HEK293 (cell line): ENCODE measurements around the gene NEK1.

Experiments
- BCL11A ChIP-seq: fragments of 450-650 bp; formaldehyde crosslinking; IDR thresholded peaks from 2 replicates; pipeline ENCODE4 v1.5.1; 2016; ENCODE audit warnings: low read depth, missing biosample characterization, missing genetic modification characterization
- HOXC10 ChIP-seq: sonication (generic); formaldehyde crosslinking; IDR thresholded peaks from 2 replicates; pipeline ENCODE4 v1.8.1; 2023; ENCODE audit warnings: mild to moderate bottlenecking, missing genetic modification reagents
- PATZ1 ChIP-seq: fragments of 450-650 bp; formaldehyde crosslinking; IDR thresholded peaks from 2 replicates; pipeline ENCODE4 v1.5.1; 2016; ENCODE audit warnings: missing biosample characterization, missing genetic modification characterization
- SP3 ChIP-seq: fragments of 450-650 bp; formaldehyde crosslinking; IDR thresholded peaks from 2 replicates; pipeline ENCODE4 v1.5.1; 2016; ENCODE audit warnings: missing biosample characterization, missing genetic modification characterization
- ZBTB7A ChIP-seq: fragments of 450-650 bp; formaldehyde crosslinking; IDR thresholded peaks from 2 replicates; pipeline ENCODE4 v1.5.1; 2016; ENCODE audit warnings: low read depth, missing biosample characterization, missing genetic modification characterization
- ZNF146 ChIP-seq: fragments of 450-650 bp; formaldehyde crosslinking; IDR thresholded peaks from 2 replicates; pipeline ENCODE4 v1.5.1; 2016; ENCODE audit warnings: missing biosample characterization, missing genetic modification characterization
- ZNF24 ChIP-seq: fragments of 450-650 bp; formaldehyde crosslinking; IDR thresholded peaks from 2 replicates; pipeline ENCODE4 v1.5.1; 2016; ENCODE audit warnings: missing biosample characterization, missing genetic modification characterization
- ZNF354C ChIP-seq: fragments of 450-650 bp; formaldehyde crosslinking; IDR thresholded peaks from 2 replicates; pipeline ENCODE4 v1.5.1; 2016; ENCODE audit warnings: missing biosample characterization, missing genetic modification characterization, low read depth, borderline replicate concordance
- ZNF621 ChIP-seq: fragments of 450-650 bp; formaldehyde crosslinking; IDR thresholded peaks from 2 replicates; pipeline ENCODE4 v1.5.1; 2017; ENCODE audit warnings: missing biosample characterization, missing genetic modification characterization
- ZNF664 ChIP-seq: fragments of 450-650 bp; formaldehyde crosslinking; IDR thresholded peaks from 2 replicates; pipeline ENCODE4 v1.5.1; 2016; ENCODE audit warnings: missing biosample characterization, missing genetic modification characterization
- TF ChIP-seq, protein P1 (sequence below): fragments of 450-650 bp; formaldehyde crosslinking; IDR thresholded peaks from 2 replicates; pipeline ENCODE4 v1.5.1; 2016; ENCODE audit warnings: missing biosample characterization, missing genetic modification characterization
- TF ChIP-seq, protein P2 (sequence below): fragments of 450-650 bp; formaldehyde crosslinking; IDR thresholded peaks from 2 replicates; pipeline ENCODE4 v1.5.1; 2016; ENCODE audit warnings: missing biosample characterization, missing genetic modification characterization

DNA sequence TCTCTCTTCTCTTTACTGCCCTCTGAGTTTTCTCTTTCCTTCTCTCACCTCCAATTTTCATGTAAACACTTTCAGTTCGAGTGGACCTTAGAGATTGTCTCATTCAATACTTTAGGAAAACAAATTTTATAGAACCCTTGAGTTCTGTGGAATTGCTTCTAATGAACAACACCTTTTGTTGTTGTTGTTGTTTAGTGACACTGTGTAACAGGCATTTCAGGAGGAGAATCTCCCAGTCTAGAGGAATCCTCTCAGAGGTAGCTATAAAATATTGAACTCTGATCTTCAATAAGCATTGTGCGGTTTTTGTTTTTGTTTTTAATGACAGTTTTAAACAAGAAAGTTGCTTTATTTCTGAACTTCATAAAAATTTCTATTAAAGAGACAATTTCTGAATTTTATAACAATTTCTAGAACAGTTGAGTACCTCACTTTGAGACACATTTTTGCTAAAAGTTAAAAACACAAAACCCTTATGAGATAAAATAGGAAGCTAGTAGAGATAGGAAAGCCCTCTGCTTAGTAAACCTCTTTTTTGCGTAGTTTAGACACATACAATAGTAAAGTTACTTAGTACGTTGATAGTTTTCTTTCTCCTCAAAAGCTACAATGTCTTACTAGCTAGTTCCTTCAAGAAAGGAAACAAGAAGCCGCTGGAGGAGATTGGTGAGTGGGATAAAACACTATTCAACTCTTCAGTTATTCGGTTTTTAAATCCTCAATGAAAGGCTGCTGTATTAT lies 46.8 kb upstream of the NEK1 start:
- TF ChIP-seq, protein P1, sequence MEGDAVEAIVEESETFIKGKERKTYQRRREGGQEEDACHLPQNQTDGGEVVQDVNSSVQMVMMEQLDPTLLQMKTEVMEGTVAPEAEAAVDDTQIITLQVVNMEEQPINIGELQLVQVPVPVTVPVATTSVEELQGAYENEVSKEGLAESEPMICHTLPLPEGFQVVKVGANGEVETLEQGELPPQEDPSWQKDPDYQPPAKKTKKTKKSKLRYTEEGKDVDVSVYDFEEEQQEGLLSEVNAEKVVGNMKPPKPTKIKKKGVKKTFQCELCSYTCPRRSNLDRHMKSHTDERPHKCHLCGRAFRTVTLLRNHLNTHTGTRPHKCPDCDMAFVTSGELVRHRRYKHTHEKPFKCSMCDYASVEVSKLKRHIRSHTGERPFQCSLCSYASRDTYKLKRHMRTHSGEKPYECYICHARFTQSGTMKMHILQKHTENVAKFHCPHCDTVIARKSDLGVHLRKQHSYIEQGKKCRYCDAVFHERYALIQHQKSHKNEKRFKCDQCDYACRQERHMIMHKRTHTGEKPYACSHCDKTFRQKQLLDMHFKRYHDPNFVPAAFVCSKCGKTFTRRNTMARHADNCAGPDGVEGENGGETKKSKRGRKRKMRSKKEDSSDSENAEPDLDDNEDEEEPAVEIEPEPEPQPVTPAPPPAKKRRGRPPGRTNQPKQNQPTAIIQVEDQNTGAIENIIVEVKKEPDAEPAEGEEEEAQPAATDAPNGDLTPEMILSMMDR (tag by site-specific recombination) = no peak
- TF ChIP-seq HOXC10 (CRISPR knock-in tag) (no peak), ZBTB7A (tag by site-specific recombination) (no peak), ZNF621 (tag by site-specific recombination) (no peak), PATZ1 (no peak), ZNF24 (tag by site-specific recombination) (no peak), SP3 (tag by site-specific recombination) (no peak), ZNF146 (no peak), ZNF354C (tag by site-specific recombination) (no peak), ZNF664 (tag by site-specific recombination) (no peak), BCL11A (tag by site-specific recombination) (no peak)
- TF ChIP-seq, protein P2, sequence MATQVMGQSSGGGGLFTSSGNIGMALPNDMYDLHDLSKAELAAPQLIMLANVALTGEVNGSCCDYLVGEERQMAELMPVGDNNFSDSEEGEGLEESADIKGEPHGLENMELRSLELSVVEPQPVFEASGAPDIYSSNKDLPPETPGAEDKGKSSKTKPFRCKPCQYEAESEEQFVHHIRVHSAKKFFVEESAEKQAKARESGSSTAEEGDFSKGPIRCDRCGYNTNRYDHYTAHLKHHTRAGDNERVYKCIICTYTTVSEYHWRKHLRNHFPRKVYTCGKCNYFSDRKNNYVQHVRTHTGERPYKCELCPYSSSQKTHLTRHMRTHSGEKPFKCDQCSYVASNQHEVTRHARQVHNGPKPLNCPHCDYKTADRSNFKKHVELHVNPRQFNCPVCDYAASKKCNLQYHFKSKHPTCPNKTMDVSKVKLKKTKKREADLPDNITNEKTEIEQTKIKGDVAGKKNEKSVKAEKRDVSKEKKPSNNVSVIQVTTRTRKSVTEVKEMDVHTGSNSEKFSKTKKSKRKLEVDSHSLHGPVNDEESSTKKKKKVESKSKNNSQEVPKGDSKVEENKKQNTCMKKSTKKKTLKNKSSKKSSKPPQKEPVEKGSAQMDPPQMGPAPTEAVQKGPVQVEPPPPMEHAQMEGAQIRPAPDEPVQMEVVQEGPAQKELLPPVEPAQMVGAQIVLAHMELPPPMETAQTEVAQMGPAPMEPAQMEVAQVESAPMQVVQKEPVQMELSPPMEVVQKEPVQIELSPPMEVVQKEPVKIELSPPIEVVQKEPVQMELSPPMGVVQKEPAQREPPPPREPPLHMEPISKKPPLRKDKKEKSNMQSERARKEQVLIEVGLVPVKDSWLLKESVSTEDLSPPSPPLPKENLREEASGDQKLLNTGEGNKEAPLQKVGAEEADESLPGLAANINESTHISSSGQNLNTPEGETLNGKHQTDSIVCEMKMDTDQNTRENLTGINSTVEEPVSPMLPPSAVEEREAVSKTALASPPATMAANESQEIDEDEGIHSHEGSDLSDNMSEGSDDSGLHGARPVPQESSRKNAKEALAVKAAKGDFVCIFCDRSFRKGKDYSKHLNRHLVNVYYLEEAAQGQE (tag by site-specific recombination) = no peak
